GM19043 (cell line): ENCODE results near the gene TNS3.
"Not testable (repeated sequence)": the region's sequence is repeated elsewhere in the genome, so short reads cannot be mapped to it uniquely, and the experiment has no call there.

Experiments used
- ATAC-seq: cut with Tn5 transposase; IDR thresholded peaks from one replicate; pipeline ENCODE4 v1.9.1; 2021; ENCODE audit warnings: low read depth; ENCODE audit not compliant: unreplicated experiment

The TNS3 gene

GRCh38 chr7:47603514-47604255 lies 21.8 kb upstream of the TNS3 start:
- not testable (repeated sequence) for ATAC-seq

- ATAC-seq: no peak
Observed at GRCh38 chr7:47602272-47603004, 20.5 kb upstream of the TNS3 start.

- ATAC-seq: no peak
Observed at GRCh38 chr7:47601881-47602249, 20.0 kb upstream of the TNS3 start.

GRCh38 chr7:47601119-47601880 lies 19.4 kb upstream of the TNS3 start:
- ATAC-seq: peak; percentile 61

- ATAC-seq: peak; percentile 53
Observed at GRCh38 chr7:47600199-47601118, 18.5 kb upstream of the TNS3 start.

- no peak for ATAC-seq
Observed at GRCh38 chr7:47597379-47597778, 15.5 kb upstream of the TNS3 start.

GRCh38 chr7:47596502-47597202 lies 14.7 kb upstream of the TNS3 start:
- no peak for ATAC-seq

- no peak for ATAC-seq
Observed at GRCh38 chr7:47594406-47594805, 12.5 kb upstream of the TNS3 start.

GRCh38 chr7:47591655-47592572 lies 10.0 kb upstream of the TNS3 start:
- no peak for ATAC-seq

GRCh38 chr7:47591089-47591654 lies 9.3 kb upstream of the TNS3 start:
- ATAC-seq: no peak

- ATAC-seq: not testable (repeated sequence)
Observed at GRCh38 chr7:47590215-47590614, 8.3 kb upstream of the TNS3 start.

- no peak for ATAC-seq
Observed at GRCh38 chr7:47588704-47589225, 6.9 kb upstream of the TNS3 start.

- ATAC-seq: no peak
Observed at GRCh38 chr7:47587976-47588375, 6.1 kb upstream of the TNS3 start.

- ATAC-seq: no peak
Observed at GRCh38 chr7:47587351-47587750, 5.4 kb upstream of the TNS3 start.

- ATAC-seq: no peak
Observed at GRCh38 chr7:47586925-47587324, 5.0 kb upstream of the TNS3 start.

GRCh38 chr7:47586161-47586670 lies 4.3 kb upstream of the TNS3 start:
- ATAC-seq: not testable (repeated sequence)

- ATAC-seq: no peak
Observed at GRCh38 chr7:47584536-47584895, 2.6 kb upstream of the TNS3 start.
